HG03103 (cell line): Measurements from ENCODE around the gene PXDC1.
"Not testable (repeated sequence)": the region's sequence is repeated elsewhere in the genome, so short reads cannot be mapped to it uniquely, and the experiment has no call there.

Experiments used
- ATAC-seq: cut with Tn5 transposase; IDR thresholded peaks from one replicate; pipeline ENCODE4 v1.9.1; 2021; ENCODE audit warnings: low read depth; ENCODE audit not compliant: unreplicated experiment

PXDC1 gene

GRCh38 chr6:3737149-3737830, 14.2 kb downstream of the PXDC1 start:
- ATAC-seq: no peak

GRCh38 chr6:3735029-3735605, 16.4 kb downstream of the PXDC1 start:
- no peak for ATAC-seq

DNA sequence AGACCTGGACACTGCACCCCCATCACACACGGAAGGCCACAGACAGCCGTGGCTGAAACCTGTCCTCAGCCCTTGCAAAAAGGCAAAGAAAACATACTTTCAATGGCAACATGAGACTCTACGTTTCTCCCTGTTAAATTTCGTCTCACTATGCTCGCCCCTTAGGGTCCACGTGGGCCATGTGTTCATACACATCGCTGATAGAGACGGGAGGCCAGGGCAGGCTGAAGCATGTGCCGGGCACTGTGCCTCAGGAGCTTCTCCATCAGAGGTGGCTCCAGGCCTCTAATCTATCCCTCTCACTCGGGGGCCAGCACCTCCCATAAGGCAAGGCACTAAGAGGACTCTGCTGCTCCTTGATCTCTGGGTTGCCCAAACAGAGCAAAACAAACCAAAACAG, 17.5 kb downstream of the PXDC1 start:
- no peak for ATAC-seq

GRCh38 chr6:3733321-3733925, 18.1 kb downstream of the PXDC1 start:
- ATAC-seq: no peak

GRCh38 chr6:3732345-3733141, 19.0 kb downstream of the PXDC1 start:
- ATAC-seq: no peak

DNA sequence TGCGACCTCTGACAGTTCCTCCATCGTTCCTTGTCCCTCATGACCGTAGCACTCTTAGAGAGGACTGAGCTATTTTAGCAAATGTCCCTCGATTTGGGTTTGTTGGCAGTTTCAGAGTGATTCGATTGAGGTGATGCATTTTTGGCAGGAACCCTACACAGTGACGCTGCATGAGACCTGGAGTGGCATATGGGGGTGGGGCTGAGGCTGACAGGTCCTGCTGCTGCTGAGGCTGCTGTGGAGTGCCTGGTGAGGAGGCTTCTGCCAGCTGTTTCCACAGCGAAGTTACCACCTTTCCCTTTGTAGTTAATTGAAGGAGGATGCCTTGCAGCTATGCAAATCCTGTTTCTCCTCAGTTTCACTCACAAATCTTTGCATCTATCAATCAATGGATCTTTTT, 19.8 kb downstream of the PXDC1 start:
- ATAC-seq: no peak

DNA sequence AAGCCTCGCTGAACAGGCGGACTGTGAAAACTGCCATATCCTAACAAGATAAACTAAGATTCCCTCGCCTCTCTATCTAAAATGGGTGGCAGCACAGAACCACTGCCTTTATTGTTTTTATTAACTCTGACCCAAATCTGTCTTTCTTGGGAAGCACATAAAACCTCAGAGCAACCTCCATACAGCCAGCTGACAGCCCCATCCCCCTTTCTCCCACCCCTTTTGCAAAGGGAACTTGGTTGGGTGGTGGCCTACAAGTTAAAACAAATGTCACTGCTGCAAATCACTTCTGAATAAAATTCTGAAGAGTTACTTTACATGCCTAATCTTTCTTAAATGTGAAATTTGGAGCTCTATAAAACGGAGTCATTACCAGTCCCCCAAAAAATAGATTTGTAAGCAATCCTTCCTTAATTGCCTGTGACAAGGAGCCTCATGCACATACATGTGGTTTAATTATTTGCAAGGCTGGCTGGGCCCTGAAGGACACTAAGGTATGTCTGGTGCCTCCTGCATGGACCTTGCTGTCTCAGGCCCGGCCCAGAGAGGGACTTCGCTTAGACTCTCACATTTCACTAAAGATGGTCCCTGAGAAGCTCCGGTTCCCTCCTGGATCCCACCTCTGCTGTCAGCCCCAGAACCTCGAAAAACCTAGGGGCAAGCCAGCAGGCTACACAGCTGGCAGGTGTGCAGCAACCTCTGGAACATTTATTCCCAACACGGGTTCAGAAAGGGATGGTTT, 21.7 kb downstream of the PXDC1 start:
- no peak for ATAC-seq

DNA sequence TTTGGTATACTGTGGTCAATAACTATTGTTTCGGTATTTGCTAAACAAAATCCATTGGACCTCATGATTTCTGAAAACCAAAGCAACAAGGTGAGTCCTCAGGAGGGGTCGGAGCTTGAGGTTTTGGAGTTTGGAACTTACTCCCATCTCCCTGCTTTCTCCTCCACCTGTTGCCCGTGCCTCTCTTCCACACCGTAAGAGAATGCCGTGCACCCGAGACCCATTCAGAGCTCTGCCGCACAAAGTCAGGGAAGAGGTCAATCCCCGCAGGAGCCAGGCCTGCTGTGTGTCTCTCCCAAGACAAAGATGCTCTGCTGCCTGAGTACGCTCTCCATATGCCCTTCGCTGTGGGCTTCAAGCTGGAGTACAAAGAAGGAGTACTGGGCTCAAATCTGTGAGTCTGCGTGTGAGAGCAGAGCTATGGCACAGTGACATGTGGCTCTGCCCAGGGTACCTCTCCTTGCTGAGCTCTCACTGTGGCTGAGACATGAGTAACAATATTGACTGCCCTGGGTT, 23.9 kb downstream of the PXDC1 start:
- no peak for ATAC-seq

GRCh38 chr6:3727036-3727435, 24.5 kb downstream of the PXDC1 start:
- ATAC-seq: no peak

DNA sequence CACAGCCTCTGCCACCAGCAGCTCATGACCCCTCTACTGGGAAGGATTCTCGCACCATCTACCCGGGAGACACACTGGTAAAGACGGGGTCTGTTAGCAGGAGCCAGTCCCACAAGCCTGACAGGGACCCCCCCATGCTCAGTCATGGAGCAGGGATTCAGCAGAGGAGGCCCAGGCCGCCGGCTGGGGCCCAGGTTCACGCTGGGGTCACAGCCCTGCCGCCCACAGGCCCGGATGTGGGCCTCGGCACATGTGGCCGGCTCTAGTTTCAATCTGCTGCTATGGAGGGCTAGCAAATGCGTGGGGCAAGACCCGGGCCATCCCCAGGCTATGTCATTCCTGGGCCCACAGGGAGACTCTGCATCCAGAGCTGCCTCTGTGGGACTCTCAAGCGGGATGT, 25.1 kb downstream of the PXDC1 start:
- no peak for ATAC-seq

DNA sequence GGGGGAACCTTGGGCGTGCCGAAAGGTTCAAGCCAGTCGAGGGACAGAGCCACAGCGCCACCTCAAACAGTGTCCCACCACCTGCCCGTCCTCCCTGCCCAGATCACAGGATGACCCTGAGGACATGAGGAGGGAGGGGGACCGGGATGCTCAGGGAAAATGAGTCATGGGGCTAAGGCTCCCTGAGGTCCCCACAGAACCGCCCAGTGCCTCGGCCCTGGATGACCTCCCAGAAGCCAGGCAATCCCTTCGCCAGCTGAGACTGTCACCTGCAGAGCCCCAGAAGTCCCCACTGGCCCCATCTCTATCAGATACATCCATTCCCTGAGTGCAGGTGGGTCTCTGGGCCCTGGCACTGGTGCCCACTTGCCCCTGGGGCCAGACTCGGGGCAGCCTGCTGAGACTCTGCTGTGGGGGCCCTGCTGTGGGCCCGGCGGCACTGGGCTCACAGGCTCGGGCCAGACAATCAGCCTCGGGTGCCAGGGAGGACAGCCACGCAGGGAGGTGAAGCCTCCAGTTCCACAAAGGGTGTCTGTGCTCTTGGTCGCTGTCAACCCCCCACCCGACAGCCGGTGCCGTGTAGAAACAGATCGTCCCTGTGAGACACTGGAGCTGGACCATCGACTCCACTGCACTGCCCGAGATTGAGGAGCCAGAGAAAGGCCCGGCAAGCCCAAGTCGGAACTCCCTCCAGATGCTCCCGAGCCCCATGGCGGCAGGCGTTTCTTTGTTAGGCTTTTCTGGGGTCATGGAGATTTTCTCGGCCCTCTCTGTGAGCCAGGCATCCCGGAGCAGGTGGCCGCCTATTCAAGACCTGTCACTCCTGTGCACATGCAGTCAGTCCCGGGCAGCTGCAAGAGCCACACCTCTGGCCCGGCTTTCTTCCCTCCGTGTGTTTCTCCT, 26.1 kb downstream of the PXDC1 start:
- ATAC-seq: no peak

DNA sequence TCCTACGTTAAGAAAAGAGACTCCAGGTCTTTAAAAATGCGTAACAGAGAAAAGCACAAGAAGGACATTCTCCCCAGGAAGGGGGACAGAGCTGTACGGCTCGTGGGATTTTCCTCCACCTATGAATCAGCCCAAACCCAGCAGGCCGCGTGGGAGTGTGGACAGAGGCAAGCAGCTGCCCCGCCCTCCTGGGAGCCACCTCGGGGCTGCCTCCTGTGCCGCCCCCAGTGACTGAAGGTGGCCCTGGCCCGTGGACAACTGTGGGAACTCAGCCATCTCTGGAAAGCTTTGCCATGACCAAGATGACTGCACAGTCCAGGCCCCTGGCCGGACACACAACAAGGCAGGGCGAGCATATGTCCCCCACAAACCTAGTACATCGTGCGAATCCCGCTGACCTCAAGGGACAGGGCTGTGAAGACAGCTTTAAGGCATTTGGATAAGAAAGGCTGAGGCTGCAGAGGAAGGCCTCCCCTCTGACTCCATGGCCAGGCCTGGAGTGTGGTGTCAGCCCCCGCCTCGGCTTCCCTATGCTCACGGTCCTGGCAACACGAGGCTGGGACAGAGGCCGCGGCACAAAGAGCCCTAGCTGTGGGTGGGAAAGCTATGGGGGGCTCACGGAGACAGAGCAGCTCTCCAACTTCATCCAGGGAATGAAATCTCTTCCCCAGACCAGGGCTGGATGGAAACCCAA, 26.9 kb downstream of the PXDC1 start:
- ATAC-seq: no peak

- ATAC-seq: no peak
Observed at GRCh38 chr6:3723966-3724365, 27.5 kb downstream of the PXDC1 start.

GRCh38 chr6:3723251-3723650, 28.3 kb downstream of the PXDC1 start:
- no peak for ATAC-seq

GRCh38 chr6:3722785-3723184, 28.7 kb downstream of the PXDC1 start:
- ATAC-seq: no peak

GRCh38 chr6:3721810-3722621, 29.5 kb downstream of the PXDC1 start:
- no peak for ATAC-seq

DNA sequence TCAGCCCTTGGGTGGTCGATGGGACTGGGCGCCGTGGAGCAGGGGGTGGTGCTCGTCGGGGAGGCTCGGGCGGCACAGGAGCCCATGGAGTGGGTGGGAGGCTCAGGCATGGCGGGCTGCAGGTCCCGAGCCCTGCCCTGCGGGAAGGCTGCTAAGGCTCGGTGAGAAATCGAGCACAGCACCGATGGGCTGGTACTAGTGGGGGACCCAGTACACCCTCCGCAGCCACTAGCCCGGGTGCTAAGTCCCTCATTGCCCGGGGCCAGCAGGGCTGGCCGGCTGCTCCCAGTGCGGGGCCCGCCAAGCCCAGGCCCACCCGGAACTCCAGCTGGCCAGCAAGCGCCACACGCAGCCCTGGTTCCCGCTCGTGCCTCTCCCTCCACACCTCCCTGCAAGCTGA, 30.7 kb downstream of the PXDC1 start:
- not testable (repeated sequence) for ATAC-seq
